ENCODE data around the gene M1AP.

The M1AP gene

DNA sequence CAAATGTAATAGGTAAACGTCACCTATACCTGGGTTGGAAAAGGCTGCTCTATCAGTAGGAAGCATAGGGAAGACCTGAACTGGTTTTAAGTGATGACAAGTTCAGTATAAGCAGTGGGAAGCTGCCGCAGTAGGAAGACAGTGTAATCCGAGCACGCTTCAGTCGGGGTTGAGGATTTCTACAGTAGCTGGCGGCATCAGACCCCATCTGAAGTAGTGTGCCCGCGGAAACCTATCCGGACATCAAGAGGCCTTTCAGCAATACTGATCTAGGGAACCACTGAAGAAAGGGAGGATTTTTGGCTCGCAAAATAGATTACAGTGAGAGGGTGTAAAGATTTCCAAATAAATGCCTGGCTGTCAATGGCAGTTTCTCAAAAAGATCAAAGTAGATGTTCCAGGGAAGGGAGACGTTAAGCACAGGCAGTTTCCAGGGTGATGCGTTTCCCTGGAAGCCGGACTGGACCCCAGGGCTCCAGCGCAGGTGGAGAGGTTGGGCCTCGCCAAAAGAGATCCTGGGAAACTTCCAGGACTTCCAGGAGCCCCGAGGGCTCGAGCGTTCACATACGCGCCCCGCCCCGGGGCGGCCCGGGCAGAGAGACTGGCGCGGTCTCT, 99.7 kb downstream of the M1AP start:
- DNase-seq: no peak
- no peak for ATAC-seq

DNA sequence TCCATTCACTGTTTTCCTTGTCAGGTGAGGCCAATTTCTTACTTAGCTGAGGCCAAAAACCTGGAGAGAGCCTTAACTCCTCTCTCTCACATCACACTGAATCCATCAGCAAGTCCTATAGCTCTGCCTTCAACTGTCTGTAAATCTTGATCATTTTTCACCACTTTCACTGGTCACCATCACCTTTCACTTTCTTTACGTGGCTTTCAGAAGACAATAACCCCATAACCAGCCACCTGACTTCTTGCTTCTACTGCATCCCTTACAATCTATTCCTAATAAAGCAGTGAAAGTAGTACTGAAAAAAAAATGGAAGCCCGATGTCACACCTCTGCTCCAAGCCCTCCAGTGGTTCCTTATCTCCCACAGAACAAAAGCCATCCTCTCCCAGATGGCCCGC, 102.1 kb downstream of the M1AP start:
- ATAC-seq (no peak), DNase-seq (no peak)

DNA sequence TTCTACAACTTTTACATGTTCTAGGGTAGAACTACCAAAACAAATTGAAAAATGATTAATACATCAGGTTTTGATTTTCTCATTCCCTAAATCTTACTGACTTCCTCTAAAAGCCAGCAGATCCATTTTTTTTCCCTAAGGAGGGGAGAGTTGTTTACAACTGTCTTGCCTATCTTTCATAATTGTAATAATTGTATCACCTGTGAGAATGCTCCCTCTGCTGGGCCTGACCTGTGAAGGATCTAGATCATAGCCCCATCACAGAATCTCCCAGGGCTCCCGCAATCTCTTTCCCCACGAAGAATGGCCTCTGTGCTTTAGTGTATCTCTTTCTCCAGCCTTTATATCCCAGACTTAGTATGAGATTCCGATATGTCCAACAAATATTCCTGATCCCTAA, 103.5 kb downstream of the M1AP start:
- no peak for DNase-seq
- no peak for ATAC-seq

DNA sequence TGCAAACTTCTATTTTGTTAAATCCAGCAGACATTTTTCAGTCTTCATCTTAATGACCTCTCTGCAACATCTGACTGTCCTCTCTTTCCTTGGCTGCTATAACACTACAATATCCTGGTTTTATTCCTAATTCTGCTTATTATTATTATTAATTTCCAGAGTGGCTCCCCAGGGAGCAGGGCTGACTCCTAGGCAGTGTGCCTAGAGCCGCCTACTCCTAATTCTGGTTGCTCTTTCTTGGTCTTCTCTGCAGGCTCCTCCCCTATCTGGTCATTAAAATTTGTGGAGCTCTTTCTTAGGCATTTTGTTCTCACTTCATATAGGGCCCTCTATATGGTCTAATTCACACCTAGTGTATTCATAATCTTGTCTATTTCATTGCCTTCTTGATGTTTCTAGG, 105.2 kb downstream of the M1AP start:
- no peak for ATAC-seq
- no peak for DNase-seq

DNA sequence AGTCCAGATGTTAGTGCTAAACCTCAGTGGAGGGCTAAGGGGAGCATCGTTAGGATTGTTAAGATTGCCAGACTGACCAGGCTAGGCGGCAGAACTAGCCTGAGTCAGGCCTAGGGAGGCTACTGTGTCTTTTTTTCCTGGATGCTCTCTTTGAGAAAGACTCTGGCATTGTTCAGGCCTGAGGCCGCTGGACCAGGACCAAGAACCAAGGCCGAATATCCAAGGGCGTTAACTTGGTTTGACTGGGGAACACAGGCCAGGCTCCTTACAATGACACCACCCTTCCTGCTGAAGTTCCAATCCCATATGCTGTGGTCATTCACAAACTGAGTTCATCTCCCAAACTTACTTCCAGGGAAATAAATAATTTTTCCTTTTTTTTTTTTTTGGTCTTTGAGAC, 107.8 kb downstream of the M1AP start:
- ATAC-seq (no peak), DNase-seq (no peak)

DNA sequence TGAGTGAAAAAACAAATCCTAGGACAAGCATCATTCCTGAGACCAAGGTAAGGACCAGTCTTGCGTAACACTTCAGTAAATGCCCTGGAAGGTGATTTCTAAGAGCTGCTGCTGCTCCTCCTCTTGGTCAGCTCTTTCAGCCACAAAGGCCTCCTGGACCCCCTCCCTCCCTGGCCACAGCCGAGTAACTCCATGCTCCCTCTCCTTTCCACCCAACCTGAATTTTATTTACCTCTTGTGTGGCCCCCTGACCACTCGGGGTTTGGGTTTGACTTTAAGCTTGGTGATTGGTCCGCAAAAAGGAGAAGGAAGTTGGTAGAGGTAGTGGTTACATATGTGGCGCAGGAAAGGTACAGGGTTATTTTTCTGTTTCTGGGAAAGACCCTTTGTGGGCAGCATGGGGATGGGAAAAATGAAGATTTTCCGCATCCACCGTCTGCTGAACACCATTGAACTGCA, 109.2 kb downstream of the M1AP start:
- DNase-seq: no peak
- no peak for ATAC-seq

DNA sequence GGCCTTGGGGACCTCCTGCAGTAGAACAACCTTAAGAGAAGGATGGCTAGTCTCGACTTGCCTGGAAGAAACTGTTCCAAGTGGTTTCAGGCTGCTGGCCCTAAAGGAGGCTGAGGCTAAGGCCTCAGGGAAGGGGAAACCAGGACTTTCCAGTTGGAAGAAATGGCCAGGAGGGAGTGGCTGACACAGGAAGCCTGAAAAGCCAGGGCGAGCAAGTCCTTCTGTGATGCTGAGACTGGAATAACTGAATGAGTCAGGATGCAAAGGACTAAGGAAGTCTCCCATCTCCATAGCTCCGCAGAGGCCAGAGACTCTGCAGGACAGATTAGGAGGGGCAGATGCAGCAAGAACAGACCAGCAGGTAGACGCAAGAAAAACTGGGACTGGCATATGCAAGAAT, 111.0 kb downstream of the M1AP start:
- ATAC-seq: no peak
- no peak for DNase-seq

DNA sequence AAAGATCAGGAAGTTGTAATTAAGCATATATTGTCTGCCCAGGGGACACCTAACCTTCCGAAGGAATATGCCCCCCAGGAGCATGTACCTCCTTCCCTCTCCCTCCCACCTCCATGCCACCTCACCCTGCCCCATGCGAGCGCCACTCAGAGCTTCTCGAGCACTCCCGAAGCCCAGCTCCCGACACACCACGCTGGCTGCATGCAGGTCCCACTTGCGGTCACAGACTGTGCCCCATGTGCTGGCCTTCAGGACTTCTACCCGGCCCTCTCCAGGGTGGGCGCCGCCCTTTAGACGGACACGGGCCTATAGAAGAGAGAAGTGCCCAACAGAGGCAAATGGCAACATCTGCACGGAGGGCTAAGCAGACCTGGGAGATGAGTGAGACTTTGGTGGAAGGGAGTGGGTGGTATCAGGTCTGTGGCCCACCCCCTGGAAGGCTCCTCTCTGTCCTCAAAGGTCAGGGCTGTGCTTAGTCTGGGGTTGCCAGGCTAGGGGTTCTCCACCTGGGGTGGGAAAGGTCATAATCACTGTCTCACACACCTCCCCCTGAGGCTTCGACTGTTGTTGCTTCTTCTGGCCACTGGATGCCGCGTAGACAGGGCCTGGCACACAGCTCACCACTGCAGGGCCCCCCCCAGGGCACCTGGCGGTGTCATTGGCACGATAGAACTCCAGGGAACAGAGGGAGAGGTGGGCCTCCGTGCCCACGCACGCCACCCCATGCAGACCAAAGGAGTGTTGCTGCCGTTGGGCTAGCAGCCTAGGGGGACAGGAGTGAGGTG, 111.8 kb downstream of the M1AP start:
- peak; percentile 68 for ATAC-seq

DNA sequence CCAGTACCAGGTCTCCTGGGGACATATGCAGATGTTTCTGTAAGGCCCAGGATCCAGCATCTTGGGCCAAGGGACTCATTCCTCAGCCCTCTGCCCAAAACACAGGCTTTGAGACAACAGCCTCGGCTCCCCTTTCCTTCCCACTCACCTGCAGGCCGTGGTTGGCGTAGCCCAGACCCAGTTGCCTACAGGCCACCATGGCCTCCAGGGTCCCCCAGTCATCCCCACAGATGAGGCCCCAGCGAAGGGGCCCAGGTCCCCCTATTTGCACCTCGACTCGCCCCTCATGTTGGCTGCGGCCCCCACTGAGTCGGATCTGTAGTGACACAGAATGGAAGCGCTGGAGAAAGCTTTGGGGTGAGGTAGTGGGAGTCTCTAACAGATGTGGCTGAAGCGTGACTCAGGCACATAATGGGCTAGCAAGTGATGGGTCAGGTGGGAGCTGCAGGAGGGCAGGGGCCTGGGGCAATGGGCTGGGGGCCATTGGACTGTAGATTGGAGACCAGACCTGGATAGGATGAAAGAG, 112.6 kb downstream of the M1AP start:
- DNase-seq: no peak
- ATAC-seq: no peak

More for the DNA sequence above, 111.8 kb downstream of the M1AP start:
- DNase-seq: no peak

DNA sequence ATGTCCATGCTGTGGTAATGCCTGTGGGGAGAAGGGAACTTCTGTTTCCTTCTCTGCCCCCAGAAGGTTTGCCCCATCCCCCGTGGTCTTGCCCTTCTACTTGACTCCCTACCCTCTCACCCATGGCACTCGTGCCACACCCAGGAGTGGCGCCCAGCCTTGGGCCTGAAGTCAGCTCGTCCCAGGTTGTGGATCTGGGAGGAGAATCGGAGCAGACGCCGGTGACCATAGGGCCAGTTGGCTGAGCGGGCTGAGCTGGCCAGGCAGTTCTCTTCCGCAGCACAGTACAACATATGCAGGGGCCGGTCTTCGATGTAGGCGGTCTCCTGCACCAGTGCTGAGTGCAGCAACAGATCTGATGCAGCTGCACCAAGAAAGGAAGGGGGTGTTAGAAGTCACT, 113.7 kb downstream of the M1AP start:
- DNase-seq (no peak), ATAC-seq (no peak)

DNA sequence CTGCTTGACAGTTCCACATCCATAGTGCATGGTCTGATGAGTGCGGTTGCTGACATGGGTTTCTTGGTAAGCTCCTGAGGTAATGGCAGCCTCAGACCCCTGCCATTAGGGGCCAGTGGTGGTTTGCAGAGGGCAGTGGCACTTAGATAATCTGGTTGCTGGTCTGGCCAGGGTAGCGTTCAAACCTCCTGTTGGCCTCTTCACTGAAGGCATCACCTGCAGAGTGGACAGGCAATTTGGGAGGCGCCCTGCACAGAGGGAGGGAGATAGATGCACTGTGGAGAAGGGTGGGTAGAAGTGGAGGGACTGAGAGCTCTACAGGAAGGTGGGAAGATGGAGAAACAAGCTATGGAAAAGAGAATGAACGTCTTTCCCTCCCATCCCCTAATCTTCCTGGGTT, 114.7 kb downstream of the M1AP start:
- DNase-seq (no peak), ATAC-seq (no peak)

DNA sequence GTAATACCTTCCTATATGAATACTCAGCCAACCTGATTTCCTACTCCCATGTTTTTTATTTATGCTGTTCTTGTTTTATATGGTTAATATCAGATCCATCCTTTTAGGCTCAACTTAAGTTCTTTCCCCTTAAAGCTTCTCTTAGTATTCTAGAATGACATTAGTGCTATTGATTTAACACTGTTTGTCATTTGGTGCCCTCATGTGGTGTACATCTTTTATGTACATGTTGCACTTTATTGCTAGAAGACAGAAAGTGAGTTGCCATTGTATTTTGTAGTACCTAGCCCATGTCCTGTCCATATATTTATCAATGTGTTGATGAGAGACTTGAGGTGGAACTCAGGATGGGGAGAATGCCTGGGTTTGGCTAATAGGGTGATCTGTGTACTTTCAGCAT, 115.9 kb downstream of the M1AP start:
- no peak for DNase-seq

DNA sequence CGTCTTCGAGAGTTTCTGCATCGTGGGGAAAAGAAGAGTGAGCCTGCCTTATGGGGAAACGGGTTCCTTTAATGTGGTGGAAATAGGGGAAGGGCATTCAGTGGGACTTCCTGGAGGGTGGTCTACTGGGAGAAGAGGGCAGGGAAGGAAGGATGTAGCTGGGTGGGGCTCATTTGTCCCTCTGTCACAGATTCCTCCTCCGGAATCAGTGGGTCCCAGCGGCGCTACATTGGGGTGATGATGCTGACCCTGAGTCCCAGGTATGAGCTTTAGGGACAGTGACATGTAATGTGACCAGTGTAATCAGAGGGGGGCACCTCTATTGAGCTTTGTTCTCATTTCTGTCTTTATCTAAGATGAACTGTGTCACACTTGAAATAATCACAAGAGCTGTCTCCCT, 116.5 kb downstream of the M1AP start:
- no peak for DNase-seq
- no peak for ATAC-seq

More for the DNA sequence above, 115.9 kb downstream of the M1AP start:
- no peak for ATAC-seq

DNA sequence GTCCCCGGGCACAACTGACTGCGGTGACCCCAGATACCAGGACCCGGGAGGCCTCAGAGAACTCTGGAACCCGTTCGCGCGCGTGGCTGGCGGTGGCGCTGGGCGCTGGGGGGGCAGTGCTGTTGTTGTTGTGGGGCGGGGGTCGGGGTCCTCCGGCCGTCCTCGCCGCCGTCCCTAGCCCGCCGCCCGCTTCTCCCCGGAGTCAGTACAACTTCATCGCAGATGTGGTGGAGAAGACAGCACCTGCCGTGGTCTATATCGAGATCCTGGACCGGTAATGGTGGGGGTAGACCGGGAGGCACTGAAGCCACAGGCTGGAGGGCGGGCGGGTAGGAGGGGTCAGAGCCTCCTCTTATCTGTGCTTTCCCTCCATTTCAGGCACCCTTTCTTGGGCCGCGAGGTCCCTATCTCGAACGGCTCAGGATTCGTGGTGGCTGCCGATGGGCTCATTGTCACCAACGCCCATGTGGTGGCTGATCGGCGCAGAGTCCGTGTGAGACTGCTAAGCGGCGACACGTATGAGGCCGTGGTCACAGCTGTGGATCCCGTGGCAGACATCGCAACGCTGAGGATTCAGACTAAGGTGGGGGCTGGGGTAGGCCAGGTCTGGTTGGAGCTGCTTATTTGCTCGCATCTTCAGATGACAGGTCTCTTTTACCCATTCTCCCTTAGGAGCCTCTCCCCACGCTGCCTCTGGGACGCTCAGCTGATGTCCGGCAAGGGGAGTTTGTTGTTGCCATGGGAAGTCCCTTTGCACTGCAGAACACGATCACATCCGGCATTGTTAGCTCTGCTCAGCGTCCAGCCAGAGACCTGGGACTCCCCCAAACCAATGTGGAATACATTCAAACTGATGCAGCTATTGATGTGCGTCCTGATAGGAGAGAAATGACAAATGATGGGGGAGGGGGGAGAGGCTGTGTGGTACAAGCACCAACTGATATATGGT, 117.6 kb downstream of the M1AP start:
- peak; percentile 62 for DNase-seq
- peak; percentile 32 for ATAC-seq

DNA sequence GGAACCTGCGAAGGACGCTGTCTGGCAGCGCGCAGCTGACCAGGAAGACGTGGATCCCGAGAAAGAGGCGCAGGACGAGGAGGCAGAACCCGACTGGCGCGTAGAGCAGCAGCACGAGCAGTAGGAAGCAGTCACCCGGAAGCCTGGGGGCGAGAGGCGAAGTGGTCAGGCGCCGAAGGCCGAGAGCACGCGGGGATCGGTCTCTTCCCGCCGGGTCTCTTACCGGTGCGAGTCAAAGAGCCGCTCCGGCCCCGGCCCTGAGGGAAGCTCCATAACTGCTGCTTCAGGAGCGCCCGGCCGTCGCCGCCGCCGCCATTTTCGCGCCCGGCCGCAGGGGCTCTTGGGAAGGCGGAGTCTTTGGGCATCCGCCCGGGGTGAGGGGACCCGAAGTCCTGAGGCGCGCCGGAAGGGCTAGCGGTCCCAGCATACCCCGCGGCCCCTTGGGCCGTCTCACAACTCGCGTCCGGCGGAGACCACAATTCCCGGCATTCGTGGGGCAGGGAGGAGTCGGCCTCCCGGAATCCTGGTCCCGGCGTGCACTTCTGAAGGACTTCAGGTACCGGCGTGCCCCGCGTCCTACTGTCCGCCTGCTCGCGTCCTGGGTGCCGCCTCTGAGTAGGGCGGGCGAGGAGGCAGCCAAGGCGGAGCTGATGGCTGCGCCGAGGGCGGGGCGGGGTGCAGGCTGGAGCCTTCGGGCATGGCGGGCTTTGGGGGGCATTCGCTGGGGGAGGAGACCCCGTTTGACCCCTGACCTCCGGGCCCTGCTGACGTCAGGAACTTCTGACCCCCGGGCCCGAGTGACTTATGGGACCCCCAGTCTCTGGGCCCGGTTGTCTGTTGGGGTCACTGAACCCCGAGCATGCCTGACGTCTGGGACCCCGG, 118.5 kb downstream of the M1AP start, which contains the start of the genes AUP1 and HTRA2:
Gene AUP1, minus strand, starts transcription at position 350 of the 882 bp plus-strand sequence. Its CDS starts 77 bp downstream, at position 273.
Gene HTRA2, plus strand, starts transcription at position 577 of the 882 bp plus-strand sequence. Its CDS starts 74 bp downstream, at position 651.
- ATAC-seq: peak; percentile 92
- peak; percentile 93 for DNase-seq

DNA sequence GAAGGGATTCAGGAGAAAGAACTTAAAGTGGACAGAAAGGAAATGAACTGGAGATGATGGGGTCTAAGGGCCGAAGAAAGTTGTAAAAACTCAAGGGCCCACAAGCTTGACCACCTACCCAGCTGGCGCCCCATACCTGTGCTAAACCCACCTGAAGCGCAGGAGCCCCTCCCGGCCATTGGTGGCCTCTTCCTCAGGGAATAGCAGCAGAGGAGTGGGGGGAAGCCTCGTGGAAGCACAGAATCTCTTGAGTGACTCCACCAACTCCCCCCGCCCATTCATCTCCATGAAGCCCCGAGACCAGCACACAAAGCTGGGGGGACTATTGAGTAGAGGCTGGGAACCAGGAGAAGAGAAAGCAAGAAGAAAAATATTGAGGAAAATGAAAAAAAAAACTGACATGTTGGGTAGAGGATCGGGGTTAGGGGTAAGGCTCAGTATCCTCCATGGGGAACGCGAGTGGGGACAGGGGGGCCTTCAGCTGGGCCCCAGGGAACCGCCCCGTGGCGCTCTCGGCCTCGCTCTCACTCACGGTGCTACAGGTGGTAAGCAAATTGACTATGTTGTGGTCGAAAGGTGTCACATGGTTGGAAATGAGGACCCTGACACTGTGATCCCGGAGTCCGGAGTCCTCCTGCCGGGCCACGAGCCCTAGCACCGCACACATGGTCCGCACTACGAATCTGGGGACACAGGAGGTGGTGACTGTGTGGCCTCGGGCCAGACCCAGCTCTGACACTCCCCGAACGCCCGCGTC, 119.4 kb downstream of the M1AP start:
- peak; percentile 34 for DNase-seq
- no peak for ATAC-seq

DNA sequence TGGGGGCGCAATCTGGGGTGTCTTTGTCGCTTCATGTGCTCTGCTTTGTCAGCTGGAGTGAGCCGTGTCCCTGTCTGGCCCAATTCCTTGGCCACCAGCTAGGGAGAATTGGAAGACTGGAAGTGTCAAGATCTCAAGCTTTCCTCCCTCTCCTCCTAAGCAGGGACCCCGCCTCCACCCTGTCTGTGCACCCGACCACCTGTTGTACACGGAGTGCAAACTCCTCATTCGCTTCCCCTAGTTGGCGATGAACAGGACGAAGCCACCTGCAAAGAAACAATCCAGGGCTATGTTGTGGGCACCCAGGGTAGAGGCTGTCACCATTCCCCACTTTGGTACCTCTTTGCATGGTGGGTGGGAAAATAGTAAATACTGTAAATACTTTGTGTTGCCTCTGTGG, 120.4 kb downstream of the M1AP start:
- ATAC-seq (no peak), DNase-seq (no peak)

DNA sequence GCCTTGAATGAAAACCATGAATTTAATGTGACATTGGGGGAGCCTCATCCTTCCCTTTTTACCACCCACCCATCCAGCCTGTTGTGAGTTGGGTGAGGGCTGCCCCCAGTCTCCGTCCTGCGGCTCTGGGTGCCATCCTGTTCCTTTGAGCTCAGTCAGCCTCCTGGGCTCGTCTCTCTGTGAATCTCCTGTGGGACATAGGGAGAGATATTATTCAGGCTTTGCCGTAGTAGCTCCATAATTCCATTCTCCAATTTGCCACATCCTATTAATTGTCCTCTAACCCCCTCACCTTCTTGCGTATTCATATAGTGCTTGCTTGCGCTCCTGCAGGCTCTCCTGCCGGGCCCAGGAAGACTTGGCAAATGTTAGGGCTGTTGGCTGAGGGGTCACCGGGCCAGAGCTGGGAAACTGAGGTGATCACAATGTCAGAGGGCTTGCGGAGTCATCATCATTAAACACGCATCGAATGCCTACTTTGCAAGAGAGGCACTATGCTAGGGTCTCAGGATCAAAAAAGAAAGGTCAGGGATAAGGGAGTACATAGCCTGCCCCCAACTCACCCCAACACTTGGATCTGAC, 121.4 kb downstream of the M1AP start:
- no peak for ATAC-seq
- no peak for DNase-seq

DNA sequence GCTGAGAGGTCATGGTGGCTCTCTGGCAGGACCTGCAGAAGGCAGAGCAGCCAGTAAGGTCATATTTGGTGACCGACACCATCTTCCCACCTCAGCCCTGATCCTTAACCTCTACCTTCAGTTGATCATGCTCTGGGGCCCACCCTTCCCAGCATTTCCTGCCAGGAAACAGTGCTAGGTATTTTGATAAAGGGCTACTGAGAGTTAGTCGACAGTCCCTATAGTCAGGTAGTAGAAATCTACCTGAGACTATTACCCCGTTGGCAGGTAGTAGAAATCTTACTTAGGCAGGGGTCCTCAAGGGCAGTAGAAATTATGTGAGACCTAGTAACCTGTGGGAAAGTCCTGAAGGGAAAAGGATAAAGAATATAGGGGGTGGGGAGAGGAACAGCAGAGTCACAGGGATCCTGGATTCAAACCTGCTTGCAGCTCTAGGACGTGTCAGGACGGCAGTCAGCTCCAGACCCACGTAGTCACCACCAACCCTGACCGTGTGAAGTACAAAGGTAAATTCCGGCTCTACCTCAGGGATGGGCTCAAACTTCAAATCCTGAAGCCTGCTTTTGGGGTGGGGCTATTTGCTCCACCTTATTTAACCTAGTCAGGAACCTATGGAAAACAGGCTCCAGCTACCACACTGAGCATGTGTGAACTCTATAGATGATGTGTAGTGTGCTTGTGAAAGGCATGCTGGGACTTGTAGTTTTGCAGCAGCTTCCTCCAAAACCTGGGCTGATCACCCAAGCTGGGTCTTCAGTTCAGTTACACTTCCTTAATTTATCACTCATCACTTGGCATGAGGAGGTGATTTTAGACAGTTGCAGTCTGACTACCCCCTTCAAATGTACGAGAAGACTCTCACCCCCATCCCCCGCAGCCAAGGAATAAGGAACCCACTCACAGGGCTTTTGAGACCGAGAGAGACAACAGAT, 122.1 kb downstream of the M1AP start, which contains the start of gene DQX1:
Gene DQX1, minus strand, starts transcription at position 515 of the 932 bp plus-strand sequence. Its CDS starts 502 bp downstream, at position 13.
- ATAC-seq (no peak), DNase-seq (no peak)

Data from stimulated activated naive CD8-positive, alpha-beta T cell treated with anti-CD3 and anti-CD28 coated beads, Interleukin-15, Interleukin-2, amounts not matched to agents 100 U/mL and 50 U/mL, for 24 hours (primary cell).